Measurements from ENCODE around the gene SERTM1.

SERTM1 gene

GRCh38 chr13:36712290-36712689 lies 38.5 kb downstream of the SERTM1 start:
- no peak for TF ChIP-seq CTCF (conservative IDR thresholded peaks at IDR 0.05)

GRCh38 chr13:36712770-36713169 lies 39.0 kb downstream of the SERTM1 start:
- no peak overlapping the region for H3K27ac ChIP-seq
- TF ChIP-seq CTCF (conservative IDR thresholded peaks at IDR 0.05): no peak

More at GRCh38 chr13:36712290-36712689, 38.5 kb downstream of the SERTM1 start:
- no peak overlapping the region for H3K27ac ChIP-seq

GRCh38 chr13:36713887-36714286 lies 40.1 kb downstream of the SERTM1 start:
- no peak overlapping the region for H3K27ac ChIP-seq
- no peak for TF ChIP-seq CTCF (conservative IDR thresholded peaks at IDR 0.05)

GRCh38 chr13:36715841-36716240 lies 42.0 kb downstream of the SERTM1 start:
- no peak for TF ChIP-seq CTCF (conservative IDR thresholded peaks at IDR 0.05)

GRCh38 chr13:36717017-36717416 lies 43.2 kb downstream of the SERTM1 start:
- H3K27ac ChIP-seq: no peak overlapping the region
- no peak for TF ChIP-seq CTCF (conservative IDR thresholded peaks at IDR 0.05)

More at GRCh38 chr13:36715841-36716240, 42.0 kb downstream of the SERTM1 start:
- no peak overlapping the region for H3K27ac ChIP-seq

GRCh38 chr13:36717966-36718545 lies 44.2 kb downstream of the SERTM1 start:
- no peak for TF ChIP-seq CTCF (conservative IDR thresholded peaks at IDR 0.05)
- no peak overlapping the region for H3K27ac ChIP-seq

GRCh38 chr13:36718686-36719085 lies 44.9 kb downstream of the SERTM1 start:
- H3K27ac ChIP-seq: no peak overlapping the region
- no peak for TF ChIP-seq CTCF (conservative IDR thresholded peaks at IDR 0.05)
